GM12892 (cell line): ENCODE data around the gene IFNLR1.

ENCODE experiments used
- POLR2A ChIP-seq: IDR thresholded peaks from 2 replicates; pipeline ENCODE4 v1.6.1; 2011; ENCODE audit warnings: low read depth, low read length, control low read depth
- TAF1 ChIP-seq: IDR thresholded peaks from 2 replicates; pipeline ENCODE4 v1.6.1; 2011; ENCODE audit warnings: low read depth, mild to moderate bottlenecking, control low read depth, low read length, borderline replicate concordance

DNA sequence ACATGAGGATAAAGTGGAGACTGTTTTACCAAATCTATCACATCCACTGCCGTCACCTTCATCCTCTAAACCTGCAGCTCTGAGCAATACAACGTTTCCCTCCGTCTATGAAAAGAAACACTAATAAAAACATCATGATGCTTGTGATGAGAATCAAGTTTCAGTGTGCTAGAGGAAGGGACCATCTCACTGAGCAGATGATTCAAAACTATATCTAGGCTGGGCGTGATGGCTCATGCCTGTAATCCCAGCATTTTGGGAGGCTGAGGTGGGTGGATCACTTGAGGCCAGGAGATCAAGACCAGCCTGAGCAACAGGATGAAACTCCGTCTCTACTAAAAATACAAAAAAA, 60.4 kb downstream of the IFNLR1 start:
- TF ChIP-seq POLR2A (no peak), TAF1 (no peak)
